ENCODE data around the gene CCL27. TPM values are rescaled to one million over a fixed set of nuclear protein-coding genes. Genes with fewer than 3 reads are reported as not detected.

Gene CCL27
- total RNA-seq, 1 experiment from 2014 or later, result 0.68 TPM

GRCh38 chr9:34689512-34689911 lies 27.1 kb upstream of the CCL27 start:
- Mint-ChIP-seq H3K27ac (no peak overlapping the region), H3K4me1 (peaks cover 16% of the 10 kb centered on the region), H3K4me3 (no peak overlapping the region), H3K27me3 (ENCODE audit: low read depth) (peaks cover 3% of the 10 kb centered on the region; the same call in 1 of the 2 replicates), H3K36me3 (no peaks in the 10 kb centered on the region), H3K9me3 (no peaks in the 10 kb centered on the region)
- ATAC-seq (no peak), DNase-seq (ENCODE audit: low spot score) (no peak)
- CTCF ChIA-PET, result interaction anchor here (1.0 to 9.0 kb wide), 4 partner anchors 12 to 15 kb away, joined by 3 to 60 read pairs (median 6); no protein-coding TSS in a partner anchor
- POLR2A ChIA-PET, result interaction anchor here (0.6 kb wide), 1 partner anchor 1068 kb away, joined by 4 read pairs; no protein-coding TSS in a partner anchor
- TF ChIP-seq TEAD1 (CRISPR knock-in tag; IDR thresholded peaks at IDR 0.05) (no peak), NFYB (CRISPR knock-in tag; conservative IDR thresholded peaks at IDR 0.05; ENCODE audit: low read depth) (no peak), ESRRA (CRISPR knock-in tag; IDR thresholded peaks at IDR 0.05; ENCODE audit: borderline replicate concordance) (no peak), TEAD4 (CRISPR knock-in tag; IDR thresholded peaks at IDR 0.05) (no peak), ZNF219 (CRISPR knock-in tag; IDR thresholded peaks at IDR 0.05; ENCODE audit: borderline replicate concordance) (no peak), ELF4 (CRISPR knock-in tag; IDR thresholded peaks at IDR 0.05; ENCODE audit: low read depth) (no peak), TCF7 (CRISPR knock-in tag; IDR thresholded peaks at IDR 0.05; ENCODE audit: low read depth) (no peak), MLX (CRISPR knock-in tag; IDR thresholded peaks at IDR 0.05) (no peak), ZMAT4 (CRISPR knock-in tag; IDR thresholded peaks at IDR 0.05) (no peak), CBFB (CRISPR knock-in tag; IDR thresholded peaks at IDR 0.05; ENCODE audit: low read depth) (no peak)

- Mint-ChIP-seq H3K36me3 (no peaks in the 10 kb centered on the region), H3K27ac (no peak overlapping the region), H3K27me3 (ENCODE audit: low read depth) (peaks cover 3% of the 10 kb centered on the region; the same call in 1 of the 2 replicates), H3K9me3 (no peaks in the 10 kb centered on the region), H3K4me3 (no peak overlapping the region), H3K4me1 (peaks cover 16% of the 10 kb centered on the region)
- DNase-seq (ENCODE audit: low spot score), result no peak
- TF ChIP-seq OVOL2 (CRISPR knock-in tag; IDR thresholded peaks at IDR 0.05; ENCODE audit: borderline replicate concordance) (no peak), FOXJ3 (CRISPR knock-in tag; IDR thresholded peaks at IDR 0.05; ENCODE audit: borderline replicate concordance) (no peak), FOXP1 (CRISPR knock-in tag; IDR thresholded peaks at IDR 0.05; ENCODE audit: borderline replicate concordance) (no peak), ZNF121 (CRISPR knock-in tag; IDR thresholded peaks at IDR 0.05) (no peak)
- POLR2A ChIA-PET, result no interaction called here
- ATAC-seq, result no peak
- CTCF ChIA-PET, result interaction anchor here (1.0 to 9.0 kb wide), 3 partner anchors 12 to 14 kb away, joined by 3 to 60 read pairs (median 10); no protein-coding TSS in a partner anchor
These were observed 26.6 kb upstream of the CCL27 start for GRCh38 chr9:34689116-34689470.

- H3K27me3 Mint-ChIP-seq (ENCODE audit: low read depth), result peaks cover 3% of the 10 kb centered on the region; the same call in 1 of the 2 replicates
- TF ChIP-seq GABPB1 (CRISPR knock-in tag; IDR thresholded peaks at IDR 0.05) (0 out of 2 replicates have a peak, but pooled peaks have one; percentile 9), GTF2I (CRISPR knock-in tag; conservative IDR thresholded peaks at IDR 0.05) (no peak), ZMAT4 (CRISPR knock-in tag; IDR thresholded peaks at IDR 0.05) (no peak)
These were observed 26.1 kb upstream of the CCL27 start for GRCh38 chr9:34688329-34689115.

More at GRCh38 chr9:34688329-34689115, 26.1 kb upstream of the CCL27 start:
- H3K9me3 Mint-ChIP-seq, result no peaks in the 10 kb centered on the region
- H3K27ac Mint-ChIP-seq, result no peak overlapping the region
- DNase-seq (ENCODE audit: low spot score), result no peak
- no peak overlapping the region for H3K4me3 Mint-ChIP-seq
- no peaks in the 10 kb centered on the region for H3K36me3 Mint-ChIP-seq
- ATAC-seq, result no peak
- ChIA-PET POLR2A (no interaction called here), CTCF (interaction anchor here (1.0 to 9.0 kb wide), 4 partner anchors 13 to 14 kb away, joined by 3 to 60 read pairs (median 16); no protein-coding TSS in a partner anchor)
- H3K4me1 Mint-ChIP-seq, result peaks cover 16% of the 10 kb centered on the region
